Testis (tissue), 3 donors: ENCODE measurements around the gene CCDC15. TPM values are rescaled to one million over a fixed set of nuclear protein-coding genes. Genes with fewer than 3 reads are reported as not detected.
A peak's percentile ranks its signal among the peaks of the same experiment; 100 is the strongest.

Experiments
- DNase-seq: peaks from one replicate; pipeline ENCODE4 v3.0.0-alpha.2; 2019
- H3K27ac ChIP-seq, 2 donors: fragments of 200-600 bp; sonication (generic); one replicate each; pipeline ENCODE4 v1.5.1; 2019
- H3K27me3 ChIP-seq: fragments of 200-600 bp; sonication (generic); one replicate; pipeline ENCODE4 v1.5.1; 2019
- H3K36me3 ChIP-seq: fragments of 200-600 bp; sonication (generic); one replicate; pipeline ENCODE4 v1.5.1; 2017; ENCODE audit warnings: low read depth; ENCODE audit errors: missing control alignments
- H3K4me1 ChIP-seq: fragments of 200-600 bp; sonication (generic); one replicate; pipeline ENCODE4 v1.5.1; 2019
- H3K4me3 ChIP-seq, 2 donors: fragments of 200-600 bp; sonication (generic); one replicate each; pipeline ENCODE4 v1.5.1; 2017 to 2019
- H3K9me3 ChIP-seq: fragments of 200-600 bp; sonication (generic); one replicate; pipeline ENCODE4 v1.5.1; 2017
- CTCF ChIP-seq, 3 experiments: fragments of 450-650 bp in 2 of 3; fragments of 200-600 bp in 1 of 3; sonication (generic) in 1 of 3; IDR thresholded peaks; one replicate each; pipeline ENCODE4 v1.5.1; 2016 to 2019; ENCODE audit warnings: antibody characterized with exemption in 3 of 3, mild to moderate bottlenecking in 2 of 3, moderate library complexity in 1 of 3
- POLR2A ChIP-seq: fragments of 450-650 bp; IDR thresholded peaks from one replicate; pipeline ENCODE4 v1.6.1; 2017; ENCODE audit warnings: antibody characterized with exemption, mild to moderate bottlenecking, moderate library complexity
- WGBS, 2 donors: methylation state at CpG; one replicate each; pipeline ENCODE4 v1.1.5; 2018; 5-methylcytosine and 5-hydroxymethylcytosine counted together
- intact Hi-C: fragments of 100-400 bp; cut with DNase I; formaldehyde crosslinking; loops from one replicate; pipeline ENCODE4 v1.15.1; 2023; ENCODE audit warnings: low total_unique reads
- polyA plus RNA-seq: library from polyadenylated mRNA; stranded (reverse); fragments of 350-450 nt; fragmentation: Illumina TruSeq; extraction: RNeasy Lipid Tissue Mini Kit (QIAGEN cat#74804); gene quantifications from one replicate; pipeline ENCODE4 v1.2.3, GENCODE V29; 2014; ENCODE audit warnings: low read depth, low replicate concordance; ENCODE audit not compliant: insufficient read depth
- total RNA-seq, 2 donors: library from RNA; depleted of rRNA; stranded (reverse); fragments of >200 nt; gene quantifications; one replicate each; pipeline ENCODE4 v1.2.3, GENCODE V29; 2016

Gene CCDC15
- total and polyA plus RNA-seq, 3 donors from 2014 or later, result 8.0 to 15.1 (median 14.9) TPM

- Histone ChIP-seq H3K4me1 (peaks cover 4% of the 10 kb centered on the region), H3K36me3 (no peaks in the 10 kb centered on the region), H3K4me3 (peak within 1 kb of the TSS; percentile 55 to 57), H3K27ac (peak within 1 kb of the TSS; percentile 3 to 31), H3K27me3 (no peaks in the 10 kb centered on the region), H3K9me3 (no peaks in the 10 kb centered on the region)
- TF ChIP-seq CTCF (IDR thresholded peaks at IDR 0.05) (peak in 2 of 3 experiments; percentile 11 to 13), POLR2A (no peak)
- 0 to 1% methylated on average over 12 to 17 of the region's 46 CpGs for WGBS, 2 donors
- intact Hi-C loops, result no loop called here
- peak; percentile 56 for DNase-seq
Observed at GRCh38 chr11:125062931-125063428, 109.0 kb downstream of the CCDC15 start, which contains the start of gene SLC37A2. SLC37A2 (plus strand) TSS chr11:125063305; CDS start chr11:125063368, 63 bp downstream.

GRCh38 chr11:125063429-125064043 lies 109.5 kb downstream of the CCDC15 start:
- H3K36me3 ChIP-seq, result no peaks in the 10 kb centered on the region
- H3K27me3 ChIP-seq, result no peaks in the 10 kb centered on the region
- 3 to 33% methylated on average over 3 to 37 of the region's 38 CpGs for WGBS, 2 donors
- no peak for DNase-seq
- TF ChIP-seq CTCF (IDR thresholded peaks at IDR 0.05), result no peak
- TF ChIP-seq POLR2A, result no peak
- no peaks in the 10 kb centered on the region for H3K9me3 ChIP-seq
- peaks cover 4% of the 10 kb centered on the region for H3K4me1 ChIP-seq
- intact Hi-C loops, result no loop called here
- peak overlapping the region; percentile 55 to 57 for H3K4me3 ChIP-seq
- peak overlapping the region; percentile 3 to 31 for H3K27ac ChIP-seq

GRCh38 chr11:125064070-125064469 lies 110.1 kb downstream of the CCDC15 start:
- DNase-seq, result no peak
- no peaks in the 10 kb centered on the region for H3K27me3 ChIP-seq
- intact Hi-C loops, result no loop called here
- no peak overlapping the region for H3K27ac ChIP-seq
- peaks cover 4% of the 10 kb centered on the region for H3K4me1 ChIP-seq
- no peaks in the 10 kb centered on the region for H3K9me3 ChIP-seq
- H3K36me3 ChIP-seq, result no peaks in the 10 kb centered on the region
- TF ChIP-seq POLR2A, result no peak
- TF ChIP-seq CTCF (IDR thresholded peaks at IDR 0.05), result no peak
- no peak overlapping the region for H3K4me3 ChIP-seq
- WGBS, 2 donors, result 50 to 70% methylated on average over 7 of the region's 7 CpGs

- Histone ChIP-seq H3K4me1 (peaks cover 4% of the 10 kb centered on the region), H3K27ac (no peak overlapping the region), H3K27me3 (no peaks in the 10 kb centered on the region), H3K9me3 (no peaks in the 10 kb centered on the region), H3K4me3 (no peak overlapping the region), H3K36me3 (no peaks in the 10 kb centered on the region)
- 91 to 94% methylated on average over 4 of the region's 4 CpGs for WGBS, 2 donors
- TF ChIP-seq CTCF (IDR thresholded peaks at IDR 0.05) (no peak), POLR2A (no peak)
- intact Hi-C loops, result no loop called here
- DNase-seq, result no peak
Observed at GRCh38 chr11:125068368-125068767, 114.4 kb downstream of the CCDC15 start.

GRCh38 chr11:125069008-125069407 lies 115.0 kb downstream of the CCDC15 start:
- Histone ChIP-seq H3K27ac (no peak overlapping the region), H3K9me3 (no peaks in the 10 kb centered on the region)
- DNase-seq, result no peak

More at GRCh38 chr11:125069008-125069407, 115.0 kb downstream of the CCDC15 start:
- Histone ChIP-seq H3K36me3 (no peaks in the 10 kb centered on the region), H3K4me1 (no peaks in the 10 kb centered on the region), H3K27me3 (no peaks in the 10 kb centered on the region), H3K4me3 (no peak overlapping the region)
- WGBS, 2 donors, result 82 to 87% methylated on average over 4 of the region's 4 CpGs
- intact Hi-C loops, result no loop called here
- TF ChIP-seq POLR2A (no peak), CTCF (IDR thresholded peaks at IDR 0.05) (no peak)
